Lung microvascular endothelial cell (primary cell): ENCODE data around the gene WNK2. TPM values are rescaled to one million over a fixed set of nuclear protein-coding genes. Genes with fewer than 3 reads are reported as not detected.
"Not testable (repeated sequence)": the region's sequence is repeated elsewhere in the genome, so short reads cannot be mapped to it uniquely, and the experiment has no call there.

Experiments used
- DNase-seq, 2 donors: peaks; one replicate each; pipeline versions ENCODE4 v3.0.0 to v3.0.0-alpha.2; 2010; ENCODE audit warnings: low read depth in 2 of 2
- total RNA-seq: library from RNA; depleted of rRNA; stranded (reverse); fragments of >200 nt; gene quantifications from 2 replicates; pipeline ENCODE4 v1.2.1, GENCODE V29; 2014

WNK2 gene
- total RNA-seq, 1 donor from 2014 or later: not detected

DNA sequence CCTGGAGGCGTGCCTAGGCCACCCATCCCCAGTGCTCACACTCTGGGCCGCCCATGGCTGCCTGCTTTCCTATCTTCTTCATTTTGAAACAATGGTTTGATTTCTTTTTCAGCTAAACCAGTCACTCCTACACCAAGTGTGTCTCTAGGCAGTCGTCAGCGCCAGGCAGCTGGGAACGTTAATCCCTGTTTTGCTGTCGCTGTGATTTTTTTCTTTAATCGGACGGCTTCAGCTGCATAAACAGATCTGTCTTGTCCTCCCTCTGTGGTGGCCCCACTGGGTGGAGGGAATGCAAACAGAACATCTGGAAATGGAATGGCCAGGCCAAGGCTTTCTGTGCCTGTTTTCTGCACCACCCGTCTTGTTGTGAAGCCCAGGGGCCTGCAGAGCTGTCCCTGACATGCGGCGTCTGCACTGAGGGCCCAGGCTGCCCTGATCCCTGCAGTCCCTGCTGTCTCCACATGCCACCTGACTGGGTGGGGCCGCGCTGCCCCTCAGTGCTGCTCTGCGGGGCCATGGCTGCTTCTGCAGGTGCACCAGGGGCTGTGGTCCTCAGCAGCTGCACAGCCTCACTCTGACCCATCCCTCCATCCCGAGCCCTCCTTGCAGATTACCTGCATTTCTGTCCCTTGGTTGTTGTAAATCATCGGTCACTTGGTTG lies 51.5 kb downstream of the WNK2 start:
- DNase-seq: no peak

DNA sequence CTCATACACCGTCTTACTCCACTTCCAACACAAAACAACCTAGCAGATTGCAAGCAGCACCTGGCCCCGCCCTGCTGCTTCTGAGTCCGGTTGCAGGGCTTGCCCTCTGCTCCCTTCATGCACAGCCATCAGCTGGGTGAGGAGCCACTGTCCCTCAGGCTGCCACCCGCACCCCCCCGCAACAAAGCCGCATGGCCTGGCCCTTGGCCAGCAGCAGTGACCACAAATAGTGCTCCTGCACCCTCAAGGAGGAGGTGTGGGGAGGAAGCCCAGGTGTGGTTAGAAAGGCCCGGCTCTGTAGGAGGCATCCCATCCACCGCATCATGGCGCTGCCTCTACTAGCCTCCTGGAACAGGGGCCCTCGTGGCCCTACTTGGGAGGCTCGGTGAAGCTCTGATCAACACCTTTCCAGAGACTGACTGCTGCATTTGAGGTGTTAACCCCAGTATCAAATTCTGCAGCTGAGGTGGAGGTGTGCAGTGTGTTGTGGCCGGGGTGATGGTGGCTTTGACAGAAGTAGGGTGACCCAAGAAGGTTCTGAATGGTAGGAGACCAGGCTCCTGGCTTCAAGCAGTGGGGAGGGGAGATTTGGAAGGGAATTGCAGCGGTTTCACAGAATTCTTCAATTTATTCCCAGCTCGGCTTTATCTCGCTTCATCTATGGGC lies 52.7 kb downstream of the WNK2 start:
- DNase-seq: no peak

DNA sequence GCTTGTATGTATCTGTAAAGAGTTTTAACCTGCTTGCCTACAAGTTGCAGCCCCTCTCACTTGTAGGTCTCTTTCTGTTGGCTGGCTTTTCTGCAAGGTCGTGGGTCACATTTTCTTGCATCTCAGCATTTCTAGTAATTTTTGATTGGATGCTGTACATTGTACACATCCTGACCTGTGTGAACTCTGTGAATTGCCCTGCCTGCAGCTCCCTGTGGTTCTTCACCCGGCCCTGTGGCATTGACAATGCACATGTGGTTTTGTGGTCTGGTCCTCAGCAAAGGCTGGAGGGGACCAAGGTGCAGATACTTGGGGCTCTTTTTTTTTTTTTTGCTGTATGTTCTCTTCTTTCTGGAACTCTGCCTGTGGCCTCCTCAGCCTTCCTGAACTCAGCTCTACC lies 53.6 kb downstream of the WNK2 start:
- no peak for DNase-seq

DNA sequence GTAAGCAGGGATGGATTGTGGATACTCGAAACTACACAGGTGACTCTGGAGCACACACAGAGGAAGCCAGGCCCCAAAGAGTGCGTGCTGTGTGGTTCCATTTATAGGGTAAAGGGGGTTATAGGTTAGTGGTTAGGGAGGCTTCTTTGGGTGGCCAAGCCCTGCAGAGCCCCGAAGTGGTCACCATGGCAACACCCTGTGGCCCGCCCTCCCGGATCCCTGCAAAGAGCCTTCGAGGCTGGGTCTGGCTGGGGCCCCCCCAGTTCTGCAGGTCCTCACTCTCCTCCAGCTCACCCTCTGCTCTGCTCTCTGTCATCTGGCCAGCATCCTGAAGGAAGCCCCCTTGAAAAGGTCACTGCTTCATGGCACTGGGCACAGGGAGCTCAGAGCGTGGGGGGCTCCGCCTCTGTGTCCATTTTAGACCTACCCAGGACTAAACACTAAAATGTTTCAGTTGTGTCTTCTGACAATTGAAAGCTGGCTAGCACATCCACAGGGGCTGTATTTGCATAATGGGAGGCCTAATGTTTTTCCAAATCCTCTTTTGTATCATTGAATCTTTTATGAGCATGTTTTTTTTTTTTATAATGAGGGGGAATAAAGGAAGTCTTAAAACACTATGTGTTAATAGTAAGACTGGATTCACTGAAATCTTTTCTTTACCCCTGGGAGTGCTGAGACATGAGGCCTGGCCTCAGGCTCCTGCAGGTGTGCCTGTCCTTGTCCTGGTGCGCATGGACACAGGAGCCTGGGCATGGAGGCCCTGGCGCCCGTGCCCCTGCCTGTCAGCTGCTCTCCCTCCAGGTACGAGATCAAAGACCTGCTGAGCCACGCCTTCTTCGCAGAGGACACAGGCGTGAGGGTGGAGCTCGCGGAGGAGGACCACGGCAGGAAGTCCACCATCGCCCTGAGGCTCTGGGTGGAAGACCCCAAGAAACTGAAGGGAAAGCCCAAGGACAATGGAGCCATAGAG lies 55.3 kb downstream of the WNK2 start:
- no peak for DNase-seq

DNA sequence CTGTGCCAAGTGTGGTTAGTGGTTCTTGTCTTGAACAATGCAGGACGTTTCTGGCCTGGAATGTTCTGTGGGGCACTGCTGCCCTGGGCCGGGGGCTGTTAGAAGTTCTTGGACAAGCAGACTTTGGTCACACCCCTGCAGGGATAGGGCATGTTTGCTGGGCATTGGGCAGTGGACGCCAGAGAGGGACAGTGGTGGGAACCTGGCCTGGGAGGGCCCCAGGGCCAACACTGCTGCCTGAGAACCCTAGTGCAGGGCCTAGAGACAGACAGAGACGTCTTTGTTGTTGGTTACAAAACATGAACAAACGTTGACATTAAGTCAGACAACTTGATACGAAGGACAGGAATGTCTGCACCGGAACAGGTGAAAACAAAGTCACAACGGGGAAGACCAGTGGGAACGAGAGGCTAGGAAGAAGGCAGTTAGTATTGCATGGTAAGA lies 57.0 kb downstream of the WNK2 start:
- DNase-seq: no peak

DNA sequence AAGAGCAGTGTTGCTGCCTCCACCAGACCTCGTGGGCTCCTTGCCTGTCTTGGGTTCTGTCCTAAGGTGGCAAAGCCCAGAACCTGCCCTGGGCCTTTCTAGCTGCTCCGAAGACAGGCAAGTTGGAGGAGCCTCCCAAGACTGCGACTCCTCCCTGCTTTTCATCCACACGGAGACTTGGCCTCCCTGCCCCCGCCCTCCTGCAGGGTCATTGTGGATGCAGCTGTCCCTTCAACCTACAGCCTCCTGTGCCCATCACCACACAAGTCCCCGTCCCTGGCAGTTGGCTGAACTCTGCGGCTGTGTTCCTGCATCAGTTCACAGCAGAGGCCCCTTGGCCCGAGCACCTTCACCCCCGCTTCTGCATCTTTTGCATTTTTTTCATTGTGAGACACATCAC lies 59.2 kb downstream of the WNK2 start:
- DNase-seq: no peak

DNA sequence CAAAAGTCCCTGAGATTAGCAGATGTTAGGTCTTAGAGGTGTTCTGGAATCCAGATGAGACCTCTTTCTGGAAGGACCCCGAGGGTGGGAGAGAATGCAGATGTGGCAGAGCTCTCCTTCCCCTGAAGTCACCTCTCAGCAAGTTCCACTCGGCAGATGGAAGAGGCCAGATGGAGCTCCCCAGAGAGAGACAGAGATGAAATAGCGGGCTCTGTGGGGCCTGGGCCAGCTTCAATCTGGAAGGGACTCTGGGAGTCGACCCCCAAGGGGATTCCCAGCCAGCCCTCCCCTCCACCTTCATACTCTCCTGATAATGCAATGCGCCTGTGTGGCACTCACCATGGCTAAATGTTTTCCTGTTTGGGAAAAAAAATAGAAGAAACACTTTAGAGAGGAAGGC lies 60.2 kb downstream of the WNK2 start:
- no peak for DNase-seq

DNA sequence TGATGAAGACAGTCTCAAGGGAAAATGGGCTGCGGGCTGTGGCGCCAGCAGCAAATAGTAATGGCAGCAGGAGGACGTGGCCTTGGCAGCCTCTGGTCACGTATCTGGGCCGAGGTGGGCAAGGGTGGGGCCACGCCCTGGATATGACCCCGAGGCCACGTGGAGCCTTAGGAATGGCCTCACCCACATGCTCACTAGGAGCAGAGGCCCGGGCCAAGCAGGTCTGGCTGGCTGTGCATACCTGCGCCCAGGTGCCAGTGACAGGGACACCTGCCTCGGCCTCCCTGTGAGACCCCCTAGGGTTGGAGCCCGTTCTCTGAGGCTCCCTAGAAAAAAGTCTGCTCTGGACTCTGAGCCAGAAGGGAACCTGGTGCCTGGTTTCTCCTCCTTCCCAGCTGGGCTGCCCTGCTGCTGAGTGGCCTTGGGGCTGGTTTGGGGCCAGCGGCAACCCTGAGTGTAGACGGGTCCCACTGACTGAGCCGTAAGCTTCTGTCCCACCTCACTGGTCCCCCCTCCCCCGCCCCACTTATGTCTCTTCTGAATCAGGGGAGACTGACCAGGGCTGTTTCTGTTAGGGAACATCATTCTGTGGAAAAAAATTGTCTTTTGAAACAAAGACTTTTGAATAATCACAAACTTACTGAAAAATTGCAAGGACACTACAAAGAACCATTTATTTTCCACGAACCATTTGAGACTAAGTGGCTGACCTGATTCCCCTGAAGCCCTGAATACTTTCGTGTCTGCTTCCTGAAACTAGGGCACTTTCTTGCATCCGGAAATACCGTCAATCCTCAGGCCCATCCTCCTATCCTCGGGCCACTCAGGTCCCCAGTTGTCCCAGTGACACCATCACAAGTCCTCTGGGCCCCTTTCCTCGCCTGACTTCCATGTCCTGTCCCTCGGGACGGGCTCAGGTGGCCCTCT lies 60.8 kb downstream of the WNK2 start:
- no peak for DNase-seq

DNA sequence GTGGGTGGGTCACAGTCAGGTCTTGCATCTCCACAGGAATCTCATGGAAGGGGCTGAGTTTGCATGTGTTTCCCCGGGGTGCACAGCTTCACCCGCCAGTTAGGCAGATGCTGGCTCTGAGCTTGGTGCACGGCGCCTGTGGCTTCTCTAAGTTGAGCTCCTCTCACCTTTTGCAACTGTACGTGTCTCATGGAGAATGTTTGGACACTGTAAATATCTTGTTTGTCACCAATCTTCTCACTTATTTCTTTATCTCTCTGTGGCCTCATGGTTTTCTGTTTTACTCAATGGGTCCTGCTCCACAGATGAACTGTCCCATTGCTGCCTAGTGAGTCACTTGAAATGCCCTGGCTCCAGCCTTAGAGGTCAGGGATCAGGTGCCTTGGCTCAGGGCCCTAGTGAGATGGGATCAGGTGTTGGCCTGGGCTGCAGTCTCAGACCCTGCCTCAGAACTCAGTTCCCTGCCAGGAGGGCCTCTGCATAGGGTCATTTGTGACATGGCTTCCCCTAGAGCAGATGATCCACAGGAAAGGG lies 61.6 kb downstream of the WNK2 start:
- no peak for DNase-seq

DNA sequence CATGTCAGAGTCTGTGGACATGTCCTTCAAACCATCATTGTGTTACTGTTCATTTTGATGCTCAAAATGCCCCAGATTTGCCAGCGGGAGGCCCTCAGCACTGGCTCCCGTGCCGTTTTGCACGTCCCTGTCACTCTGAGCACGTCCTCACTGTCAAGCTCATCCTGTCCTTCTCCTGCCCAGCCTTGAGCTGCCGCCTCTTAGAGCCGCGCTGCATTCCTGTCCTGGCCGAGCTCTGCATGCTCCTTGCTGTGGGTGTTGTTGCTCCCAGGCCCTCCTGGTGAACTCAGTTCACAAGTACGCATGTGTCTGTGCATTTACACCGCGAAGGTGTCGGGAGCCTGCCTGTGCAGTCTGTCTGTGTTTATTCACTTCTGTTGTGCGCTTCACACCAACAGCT lies 62.2 kb downstream of the WNK2 start:
- DNase-seq: no peak

DNA sequence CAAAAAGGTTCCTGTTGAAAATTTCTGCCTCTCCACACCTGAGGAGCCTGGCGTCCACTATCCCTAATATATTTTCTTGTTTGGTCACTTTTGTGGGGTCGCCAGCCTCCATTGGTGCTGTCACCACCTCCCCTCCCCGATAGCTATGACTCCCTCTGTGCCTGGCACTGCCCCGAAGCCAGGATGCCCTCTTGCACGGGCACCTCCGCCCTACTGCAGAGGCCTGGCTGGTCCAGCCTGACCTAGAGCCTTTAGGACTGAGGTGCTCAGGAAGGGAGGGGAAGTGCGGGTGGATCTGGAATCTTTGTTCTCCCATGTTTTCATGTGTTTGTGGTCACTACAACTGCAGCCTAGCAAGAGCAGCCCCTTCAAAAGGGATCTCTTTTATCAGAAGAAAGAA lies 62.6 kb downstream of the WNK2 start:
- DNase-seq: no peak

DNA sequence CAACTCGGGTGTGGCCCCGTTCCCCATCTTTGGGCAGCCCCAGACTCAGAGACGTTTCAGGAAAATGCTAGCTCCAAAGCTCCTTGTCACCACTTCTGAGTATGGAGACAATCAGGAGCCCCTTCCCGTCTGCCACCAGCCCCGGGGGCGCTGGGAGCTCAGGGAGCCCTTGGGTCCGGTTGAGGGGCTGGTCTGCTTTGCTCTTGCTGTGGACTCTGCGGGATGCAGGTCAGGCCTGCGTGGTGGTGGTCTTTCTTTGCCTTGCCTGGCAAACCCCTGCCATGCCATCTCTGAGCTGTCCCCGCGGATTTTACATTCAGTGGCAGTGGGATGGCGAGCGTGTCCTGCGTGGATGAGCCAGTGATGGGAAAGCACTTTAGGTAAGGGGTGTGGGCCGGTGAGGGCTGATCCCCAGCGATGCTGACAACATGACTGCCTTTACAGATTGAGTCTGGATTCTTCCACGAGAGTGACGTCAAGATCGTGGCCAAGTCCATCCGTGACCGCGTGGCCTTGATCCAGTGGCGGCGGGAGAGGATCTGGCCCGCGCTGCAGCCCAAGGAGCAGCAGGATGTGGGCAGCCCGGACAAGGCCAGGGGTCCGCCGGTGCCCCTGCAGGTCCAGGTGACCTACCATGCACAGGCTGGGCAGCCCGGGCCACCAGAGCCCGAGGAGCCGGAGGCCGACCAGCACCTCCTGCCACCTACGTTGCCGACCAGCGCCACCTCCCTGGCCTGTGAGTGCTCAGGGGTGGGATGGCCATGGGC lies 63.3 kb downstream of the WNK2 start:
- no peak for DNase-seq

DNA sequence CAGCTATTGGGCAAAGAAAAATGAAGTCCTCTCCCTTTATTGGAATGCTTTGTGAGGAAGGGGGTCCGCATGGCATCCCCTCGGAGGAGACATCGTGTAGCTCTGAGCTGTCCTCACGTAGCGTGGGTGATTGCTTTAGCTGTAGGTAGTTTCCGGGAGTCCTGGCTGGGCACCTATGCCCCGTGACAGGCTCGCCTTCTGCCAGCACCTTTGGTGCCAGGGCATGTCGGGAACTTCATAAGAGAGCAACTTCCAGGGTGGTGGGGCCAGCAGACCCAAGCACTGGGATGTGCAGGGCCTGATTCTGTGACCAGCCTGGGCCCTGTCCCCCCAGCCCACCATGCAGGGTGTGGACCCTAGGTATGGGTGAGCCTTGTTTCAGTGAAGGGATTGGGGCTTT lies 64.0 kb downstream of the WNK2 start:
- no peak for DNase-seq

DNA sequence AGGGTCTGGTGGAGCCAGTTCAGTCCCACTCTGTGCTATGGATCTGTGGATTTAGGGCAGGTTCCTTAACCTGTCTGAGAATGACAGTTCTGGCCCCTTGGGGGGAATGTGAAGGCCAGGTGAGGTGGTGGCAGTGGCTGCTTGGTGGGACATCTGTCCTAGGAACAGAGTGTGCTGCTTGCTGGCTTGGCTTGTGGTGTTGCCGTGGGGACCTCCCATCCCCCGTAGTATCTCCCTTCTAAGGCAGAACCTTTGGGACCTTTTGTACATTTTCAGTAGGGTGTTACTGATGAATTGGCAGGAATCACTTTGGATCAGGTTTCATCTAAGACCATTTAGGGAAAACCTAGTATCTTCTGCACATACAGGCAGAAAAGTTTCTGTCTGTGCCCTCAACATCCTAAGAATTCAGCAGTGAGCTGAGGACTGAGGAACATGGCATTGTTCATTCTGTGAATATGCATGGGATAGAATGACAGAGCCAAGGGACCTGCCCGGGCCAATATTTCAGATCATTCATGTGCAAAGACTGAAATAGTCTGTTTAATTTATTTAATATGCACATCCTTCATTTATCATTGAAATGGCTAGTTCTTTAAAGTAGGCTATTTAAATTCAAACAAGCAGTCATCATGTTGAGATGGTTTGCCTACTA lies 64.6 kb downstream of the WNK2 start:
- DNase-seq: no peak

DNA sequence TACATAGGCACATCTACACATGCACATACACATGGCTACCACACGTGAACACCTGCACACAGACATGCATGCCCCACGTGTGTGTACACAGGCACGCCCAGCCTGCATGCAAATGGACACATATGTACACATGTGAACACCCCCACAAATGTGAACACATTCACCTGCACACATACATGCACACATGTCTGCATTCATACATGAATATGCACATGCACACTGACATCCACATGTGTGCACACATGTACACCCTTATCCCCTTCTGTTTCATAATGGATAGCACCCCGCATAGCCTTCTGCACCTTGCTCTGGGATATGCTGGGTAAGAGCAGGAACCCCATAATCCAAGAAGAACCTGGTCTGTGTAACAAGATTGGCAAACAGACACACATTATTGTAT lies 66.2 kb downstream of the WNK2 start:
- DNase-seq: no peak

DNA sequence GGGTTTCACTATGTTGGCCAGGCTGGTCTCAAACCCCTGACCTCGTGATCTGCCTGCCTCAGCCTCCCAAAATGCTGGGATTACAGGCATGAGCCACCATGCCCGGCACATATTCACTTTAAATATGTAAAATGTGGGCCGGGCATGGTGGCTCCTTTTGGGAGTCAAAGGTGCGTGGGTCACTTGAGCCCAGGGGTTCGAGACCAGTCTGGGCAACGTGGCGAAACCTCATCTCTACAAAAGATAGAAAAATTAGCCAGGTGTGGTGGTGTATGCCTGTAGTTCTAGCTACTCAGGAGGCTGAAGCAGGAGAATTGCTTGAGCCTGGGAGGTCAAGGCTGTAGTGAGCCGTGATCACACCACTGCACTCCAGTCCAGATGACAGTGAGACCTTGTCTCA lies 67.4 kb downstream of the WNK2 start:
- not testable (repeated sequence) for DNase-seq

DNA sequence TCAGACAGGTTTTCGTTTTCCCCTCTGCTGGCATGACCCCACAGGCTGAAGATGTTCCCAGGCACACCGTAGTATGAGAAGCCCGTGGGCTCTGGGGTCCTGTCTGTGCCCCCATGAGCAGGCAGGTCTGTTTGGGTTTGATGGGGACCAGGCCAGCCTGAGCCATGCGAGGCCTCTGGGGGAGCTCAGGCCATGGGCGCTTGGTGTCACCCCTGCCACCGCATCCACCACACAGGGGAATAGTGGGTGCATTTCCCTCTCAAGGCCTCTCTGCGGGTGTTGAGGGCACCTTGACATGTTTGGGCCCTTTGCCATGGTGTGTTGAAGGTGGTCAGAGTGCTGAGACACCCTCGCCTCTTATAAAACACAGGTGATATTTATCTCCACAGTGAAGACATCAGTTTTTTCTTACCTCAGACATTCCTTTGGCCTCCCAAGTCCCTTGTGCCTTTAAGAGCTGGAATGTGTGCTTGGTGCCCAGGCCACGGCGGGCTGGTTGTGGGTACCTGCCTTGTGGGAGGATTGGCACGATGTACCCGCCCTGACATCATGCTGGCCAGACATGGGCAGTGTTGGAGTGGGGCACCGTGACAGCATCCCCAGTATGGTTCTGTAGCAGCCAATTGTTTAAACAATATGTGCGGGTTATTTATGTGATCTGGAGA lies 68.3 kb downstream of the WNK2 start:
- no peak for DNase-seq

DNA sequence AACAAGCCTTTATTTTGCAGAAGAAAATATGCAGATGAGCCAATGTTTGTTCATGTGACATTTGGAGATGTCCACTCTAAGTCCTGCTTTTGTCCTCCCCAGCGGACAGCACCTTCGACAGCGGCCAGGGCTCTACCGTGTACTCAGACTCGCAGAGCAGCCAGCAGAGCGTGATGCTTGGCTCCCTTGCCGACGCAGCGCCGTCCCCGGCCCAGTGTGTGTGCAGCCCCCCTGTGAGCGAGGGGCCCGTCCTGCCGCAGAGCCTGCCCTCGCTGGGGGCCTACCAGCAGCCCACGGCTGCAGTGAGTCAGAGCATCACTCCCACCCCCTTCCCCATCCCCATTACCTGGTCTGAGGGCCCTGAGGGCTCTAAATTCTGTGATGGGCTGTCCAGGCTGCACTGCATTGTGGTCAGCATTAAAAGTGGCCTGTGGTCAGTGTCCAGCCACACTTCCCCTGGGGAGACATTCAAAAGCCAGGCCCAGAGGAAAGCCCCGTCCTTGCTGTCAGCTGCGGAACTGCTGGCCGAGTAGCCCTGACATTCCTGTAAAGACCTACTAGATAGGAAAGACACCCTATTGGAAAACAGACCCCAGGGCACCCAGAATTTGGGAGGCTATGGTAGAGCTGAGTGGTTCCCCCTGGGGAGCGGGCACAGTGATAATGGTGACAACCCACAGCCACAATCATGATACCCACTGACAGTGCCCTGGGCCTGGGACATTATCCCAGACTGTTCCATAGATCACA lies 69.0 kb downstream of the WNK2 start:
- no peak for DNase-seq
